HepG2 (cell line): ENCODE results near the gene EGFL8. TPM values are rescaled to one million over a fixed set of nuclear protein-coding genes. Genes with fewer than 3 reads are reported as not detected.
A peak's percentile ranks its signal among the peaks of the same experiment; 100 is the strongest.

Experiments
- ATAC-seq: fragments of 200-7000 bp; cut with Tn5 transposase; 3 replicates; pipeline ENCODE4 v1.9.1; 2020; ENCODE audit warnings: mild to moderate bottlenecking, moderate library complexity
- BruUV-seq: library from RNA; stranded (reverse); fragments of 400-500 nt; replicated peaks from 2 replicates; lab custom pipeline; 2021; lab: Mats Ljungman, UMichigan
- CTCF ChIA-PET: fragments of 300-600 bp; formaldehyde crosslinking; extraction: SDS; loops from one replicate; lab custom pipeline; 2021; ENCODE audit warnings: low total read pairs, inconsistent platforms, low intra/inter-chr PET ratio; lab: Yijun Ruan, JAX
- POLR2A ChIA-PET: fragments of 350-600 bp; sonication (Branson Sonifier 250); formaldehyde crosslinking; loops from one replicate; lab custom pipeline; 2020; ENCODE audit warnings: antibody characterized with exemption, inconsistent platforms; lab: Yijun Ruan, JAX
- DNase-seq: peaks from one replicate; pipeline ENCODE4 v3.0.0-alpha.2; 2015; ENCODE audit warnings: low spot score
- FAIRE-seq: peaks from 3 replicates; lab custom pipeline; 2011; peaks lifted over from hg19 to GRCh38; lab: Jason Lieb, UNC
- H2AFZ ChIP-seq: one replicate; pipeline ENCODE4 v1.6.1; 2011; ENCODE audit warnings: low read length, inconsistent platforms
- H3K27ac ChIP-seq: fragments of 300-600 bp; 3 replicates; pipeline ENCODE4 v1.8.0; 2011; ENCODE audit warnings: mixed run types, mild to moderate bottlenecking, mixed read lengths, low read length, inconsistent platforms; ENCODE audit not compliant: insufficient read depth; ENCODE audit errors: extremely low read length
- H3K27me3 ChIP-seq, 2 experiments: fragments of 200-600 bp in 1 of 2; 2 replicates in 1 of 2; 3 replicates in 1 of 2; pipeline versions ENCODE4 v1.6.0 to v1.8.0; 2011; ENCODE audit warnings: low read length in 2 of 2, mild to moderate bottlenecking in 2 of 2, moderate library complexity in 2 of 2, inconsistent platforms in 1 of 2; ENCODE audit not compliant: insufficient read depth in 2 of 2, control insufficient read depth in 1 of 2
- H3K36me3 ChIP-seq, 2 experiments: fragments of 200-600 bp in 1 of 2; replicated peaks in 1 of 2; 2 replicates in 1 of 2; 3 replicates in 1 of 2; pipeline versions ENCODE4 v1.5.1 to v1.8.0; 2011; ENCODE audit warnings: low read length in 2 of 2, inconsistent platforms in 1 of 2; ENCODE audit not compliant: insufficient read depth in 2 of 2, control insufficient read depth in 1 of 2
- H3K4me1 ChIP-seq: 2 replicates; pipeline ENCODE4 v1.5.1; 2012; ENCODE audit warnings: low read length, inconsistent platforms; ENCODE audit not compliant: insufficient read depth
- H3K4me2 ChIP-seq: 2 replicates; pipeline ENCODE4 v1.6.0; 2011; ENCODE audit warnings: low read depth, low read length, inconsistent platforms
- H3K4me3 ChIP-seq, 3 experiments: fragments of 200-600 bp in 1 of 3; sonication (generic), shearing (Covaris generic) in 1 of 3; replicated peaks in 1 of 3; 2 replicates each; pipeline ENCODE4 v1.5.1; 2011 to 2016; ENCODE audit warnings: low read length in 3 of 3, inconsistent platforms in 2 of 3, low read depth in 2 of 3, mild to moderate bottlenecking in 2 of 3, control low read depth in 1 of 3, mixed read lengths in 1 of 3; ENCODE audit not compliant: insufficient read depth in 1 of 3
- H3K79me2 ChIP-seq: one replicate; pipeline ENCODE4 v1.6.1; 2011; ENCODE audit warnings: low read length, inconsistent platforms; ENCODE audit not compliant: insufficient read depth
- H3K9ac ChIP-seq: 2 replicates; pipeline ENCODE4 v1.6.0; 2011; ENCODE audit warnings: mild to moderate bottlenecking, low read depth, low read length, inconsistent platforms; ENCODE audit not compliant: insufficient read depth
- H3K9me3 ChIP-seq: 2 replicates; pipeline ENCODE4 v1.5.1; 2012; ENCODE audit warnings: mild to moderate bottlenecking, low read length
- H4K20me1 ChIP-seq: 2 replicates; pipeline ENCODE4 v1.6.0; 2011; ENCODE audit warnings: inconsistent platforms, mild to moderate bottlenecking, low read length, moderate library complexity; ENCODE audit not compliant: insufficient read depth
- ESRRA ChIP-seq: sonication (generic); formaldehyde crosslinking; IDR thresholded peaks from 2 replicates; pipeline ENCODE4 v1.5.1; 2020; ENCODE audit warnings: mild to moderate bottlenecking, low read depth, missing genetic modification reagents
- KDM5B ChIP-seq: sonication (generic); formaldehyde crosslinking; IDR thresholded peaks from 2 replicates; pipeline ENCODE4 v1.4.0; 2020; ENCODE audit warnings: missing genetic modification reagents, mild to moderate bottlenecking, borderline replicate concordance
- MTA1 ChIP-seq: sonication (generic); formaldehyde crosslinking; IDR thresholded peaks from 2 replicates; pipeline ENCODE4 v1.4.0; 2020; ENCODE audit warnings: missing genetic modification reagents, mild to moderate bottlenecking, borderline replicate concordance
- NFYC ChIP-seq: IDR thresholded peaks from 2 replicates; pipeline ENCODE4 v1.6.1; 2016; ENCODE audit warnings: missing genetic modification reagents, missing compliant biosample characterization
- PHB2 ChIP-seq: fragments of 450-650 bp; IDR thresholded peaks from 2 replicates; pipeline ENCODE4 v1.6.1; 2018; ENCODE audit not compliant: partially characterized antibody
- RCOR2 ChIP-seq: IDR thresholded peaks from 2 replicates; pipeline ENCODE4 v1.6.1; 2016; ENCODE audit warnings: missing biosample characterization, missing genetic modification reagents
- ZNF382 ChIP-seq: sonication (generic); formaldehyde crosslinking; IDR thresholded peaks from 2 replicates; pipeline ENCODE4 v1.5.0; 2020; ENCODE audit warnings: missing genetic modification reagents, mild to moderate bottlenecking, borderline replicate concordance
- ZNF501 ChIP-seq: sonication (generic); formaldehyde crosslinking; IDR thresholded peaks from 2 replicates; pipeline ENCODE4 v1.5.1; 2020; ENCODE audit warnings: mild to moderate bottlenecking, moderate library complexity, missing genetic modification reagents
- ZNF530 ChIP-seq: sonication (generic); formaldehyde crosslinking; IDR thresholded peaks from 2 replicates; pipeline ENCODE4 v1.5.0; 2020; ENCODE audit warnings: low read depth, mild to moderate bottlenecking, missing genetic modification reagents
- ZNF761 ChIP-seq: sonication (generic); formaldehyde crosslinking; conservative IDR thresholded peaks from 2 replicates; pipeline ENCODE4 v1.4.0; 2020; ENCODE audit warnings: mild to moderate bottlenecking, missing genetic modification reagents
- WGBS: methylation state at CpG from one replicate; pipeline ENCODE4 v1.1.6; 2017; ENCODE audit warnings: low lambda C conversion rate; 5-methylcytosine and 5-hydroxymethylcytosine counted together
- in situ Hi-C: cut with HindIII; loops from 2 replicates; pipeline ENCODE4 v1.10.0; 2017; ENCODE audit warnings: low pct_unique_long_range_greater_than_20kb; ENCODE audit not compliant: extremely low pct_ligation_motif_present
- intact Hi-C: fragments of 100-400 bp; cut with micrococcal nuclease; formaldehyde crosslinking; loops from one replicate; pipeline ENCODE4 v1.10.0; 2022; ENCODE audit not compliant: unreplicated experiment
- polyA plus RNA-seq, 8 experiments: library from polyadenylated mRNA; depleted of rRNA in 3 of 8; stranded (reverse) in 7 of 8; unstranded in 1 of 8; fragments of >200 nt; fragmentation: Illumina TruSeq in 4 of 8; extraction: Trizol in 4 of 8; gene quantifications; 2 replicates each; pipeline versions ENCODE4 v1.2.1 to v1.2.3, GENCODE V29; 2011 to 2016; ENCODE audit warnings: low read depth in 4 of 8, missing spikeins in 1 of 8, mixed read lengths in 1 of 8; ENCODE audit not compliant: insufficient read depth in 1 of 8
- total RNA-seq, 5 experiments: library from RNA; depleted of rRNA; stranded (reverse); fragments of >200 nt; fragmentation: Illumina TruSeq; extraction: Trizol; gene quantifications; 2 replicates each; pipeline ENCODE4 v1.2.3, GENCODE V29; 2016; ENCODE audit warnings: low read depth in 1 of 5
- TF ChIP-seq, protein P1 (sequence below): IDR thresholded peaks from 2 replicates; pipeline ENCODE4 v1.6.1; 2016; ENCODE audit warnings: control low read depth
- TF ChIP-seq, protein P2 (sequence below): sonication (generic); formaldehyde crosslinking; IDR thresholded peaks from 2 replicates; pipeline ENCODE4 v1.5.0; 2020; ENCODE audit warnings: mild to moderate bottlenecking, missing genetic modification reagents
- TF ChIP-seq, protein P3 (sequence below): sonication (generic); formaldehyde crosslinking; IDR thresholded peaks from 2 replicates; pipeline ENCODE4 v1.9.0; 2021; ENCODE audit warnings: missing genetic modification reagents, mild to moderate bottlenecking, borderline replicate concordance
- TF ChIP-seq, protein P4 (sequence below): sonication (generic); formaldehyde crosslinking; IDR thresholded peaks from 2 replicates; pipeline ENCODE4 v1.8.0; 2022; ENCODE audit warnings: missing genetic modification reagents, mild to moderate bottlenecking, borderline replicate concordance
- TF ChIP-seq, protein P5 (sequence below): sonication (generic); formaldehyde crosslinking; IDR thresholded peaks from 2 replicates; pipeline ENCODE4 v1.9.0; 2021; ENCODE audit warnings: missing genetic modification reagents, borderline replicate concordance

The EGFL8 gene
- total and polyA plus RNA-seq, 2 of the 13 experiments (the other 11 are each of a cell fraction or from before 2014, with no cell fraction given): 10.0 to 11.5 TPM

DNA sequence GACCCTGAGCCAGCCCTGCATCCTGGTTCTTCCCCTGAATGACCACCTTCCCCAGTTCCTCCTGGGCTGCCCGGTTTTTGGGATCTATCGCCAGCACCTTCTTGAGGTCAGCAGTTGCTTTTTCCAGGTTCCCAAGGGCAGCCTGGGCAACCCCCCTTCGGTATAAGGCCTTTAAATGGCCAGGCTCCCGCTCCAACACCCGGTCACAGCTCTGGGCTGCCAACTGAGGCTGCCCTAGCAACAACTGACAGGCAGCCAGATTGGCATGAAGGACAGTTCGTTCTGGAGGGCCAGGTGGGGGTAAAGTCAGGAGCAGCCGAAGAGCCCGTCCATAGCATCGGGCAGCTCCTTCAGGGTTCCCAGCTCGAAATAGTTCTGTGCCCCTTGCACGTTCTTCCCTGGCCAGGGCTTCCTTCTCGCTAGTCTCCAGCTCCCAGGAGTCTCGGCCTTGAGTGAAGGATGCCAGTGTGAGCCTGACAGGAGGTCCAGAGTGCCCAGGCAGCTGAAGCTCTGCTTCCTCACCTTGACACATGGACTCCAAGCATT lies 35.6 kb upstream of the EGFL8 start:
- Histone ChIP-seq H3K79me2 (peaks cover 25% of the 10 kb centered on the region), H3K4me2 (peak overlapping the region; percentile 93), H3K27ac (peak overlapping the region; percentile 56), H3K27me3 (peaks cover 0 to 3% of the 10 kb centered on the region in 2 experiments; a peak in 2 of 5 replicates), H3K9me3 (no peaks in the 10 kb centered on the region), H3K4me1 (peaks cover 33% of the 10 kb centered on the region), H3K9ac (peak overlapping the region; percentile 75), H3K4me3 (peak overlapping the region; percentile 79 to 100 (median 87)), H4K20me1 (no peaks in the 10 kb centered on the region), H2AFZ (no peak overlapping the region), H3K36me3 (peaks cover 0 to 19% of the 10 kb centered on the region in 2 experiments; a peak in 3 of 5 replicates)
- ChIA-PET CTCF (no interaction called here), POLR2A (interaction anchor here (0.7 to 4.4 kb wide), 25 partner anchors 8 to 843 kb away, joined by 3 to 35 read pairs (median 4); partner anchors contain the start of genes AGPAT1, APOM, HSPA1B and PBX2)
- no peak for FAIRE-seq
- DNase-seq: no peak
- no peak for ATAC-seq
- intact Hi-C loops: loop anchor here (1.0 kb wide), 1 partner anchor 49 kb away; the partner anchor contains the start of gene RNF5
- BruUV-seq: no TSS peak
- WGBS: 74% methylated on average over 13 of the region's 13 CpGs
- in situ Hi-C loops: no loop called here
- TF ChIP-seq ZNF530 (no peak), KDM5B (CRISPR knock-in tag) (peak; percentile 52), PHB2 (no peak), MTA1 (peak; percentile 42; the same call in 1 of the 2 replicates), ESRRA (CRISPR knock-in tag) (no peak), RCOR2 (CRISPR knock-in tag) (no peak), ZNF501 (CRISPR knock-in tag) (no peak), NFYC (CRISPR knock-in tag) (no peak), ZNF382 (CRISPR knock-in tag) (no peak), ZNF761 (CRISPR knock-in tag) (no peak)
- TF ChIP-seq, protein P1, sequence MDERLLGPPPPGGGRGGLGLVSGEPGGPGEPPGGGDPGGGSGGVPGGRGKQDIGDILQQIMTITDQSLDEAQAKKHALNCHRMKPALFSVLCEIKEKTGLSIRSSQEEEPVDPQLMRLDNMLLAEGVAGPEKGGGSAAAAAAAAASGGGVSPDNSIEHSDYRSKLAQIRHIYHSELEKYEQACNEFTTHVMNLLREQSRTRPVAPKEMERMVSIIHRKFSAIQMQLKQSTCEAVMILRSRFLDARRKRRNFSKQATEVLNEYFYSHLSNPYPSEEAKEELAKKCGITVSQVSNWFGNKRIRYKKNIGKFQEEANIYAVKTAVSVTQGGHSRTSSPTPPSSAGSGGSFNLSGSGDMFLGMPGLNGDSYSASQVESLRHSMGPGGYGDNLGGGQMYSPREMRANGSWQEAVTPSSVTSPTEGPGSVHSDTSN (CRISPR knock-in tag): no peak
- TF ChIP-seq, protein P2, sequence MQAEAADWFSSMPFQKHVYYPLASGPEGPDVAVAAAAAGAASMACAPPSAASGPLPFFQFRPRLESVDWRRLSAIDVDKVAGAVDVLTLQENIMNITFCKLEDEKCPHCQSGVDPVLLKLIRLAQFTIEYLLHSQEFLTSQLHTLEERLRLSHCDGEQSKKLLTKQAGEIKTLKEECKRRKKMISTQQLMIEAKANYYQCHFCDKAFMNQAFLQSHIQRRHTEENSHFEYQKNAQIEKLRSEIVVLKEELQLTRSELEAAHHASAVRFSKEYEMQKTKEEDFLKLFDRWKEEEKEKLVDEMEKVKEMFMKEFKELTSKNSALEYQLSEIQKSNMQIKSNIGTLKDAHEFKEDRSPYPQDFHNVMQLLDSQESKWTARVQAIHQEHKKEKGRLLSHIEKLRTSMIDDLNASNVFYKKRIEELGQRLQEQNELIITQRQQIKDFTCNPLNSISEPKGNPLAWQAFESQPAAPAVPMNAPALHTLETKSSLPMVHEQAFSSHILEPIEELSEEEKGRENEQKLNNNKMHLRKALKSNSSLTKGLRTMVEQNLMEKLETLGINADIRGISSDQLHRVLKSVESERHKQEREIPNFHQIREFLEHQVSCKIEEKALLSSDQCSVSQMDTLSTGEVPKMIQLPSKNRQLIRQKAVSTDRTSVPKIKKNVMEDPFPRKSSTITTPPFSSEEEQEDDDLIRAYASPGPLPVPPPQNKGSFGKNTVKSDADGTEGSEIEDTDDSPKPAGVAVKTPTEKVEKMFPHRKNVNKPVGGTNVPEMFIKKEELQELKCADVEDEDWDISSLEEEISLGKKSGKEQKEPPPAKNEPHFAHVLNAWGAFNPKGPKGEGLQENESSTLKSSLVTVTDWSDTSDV (CRISPR knock-in tag): no peak
- TF ChIP-seq, protein P3, sequence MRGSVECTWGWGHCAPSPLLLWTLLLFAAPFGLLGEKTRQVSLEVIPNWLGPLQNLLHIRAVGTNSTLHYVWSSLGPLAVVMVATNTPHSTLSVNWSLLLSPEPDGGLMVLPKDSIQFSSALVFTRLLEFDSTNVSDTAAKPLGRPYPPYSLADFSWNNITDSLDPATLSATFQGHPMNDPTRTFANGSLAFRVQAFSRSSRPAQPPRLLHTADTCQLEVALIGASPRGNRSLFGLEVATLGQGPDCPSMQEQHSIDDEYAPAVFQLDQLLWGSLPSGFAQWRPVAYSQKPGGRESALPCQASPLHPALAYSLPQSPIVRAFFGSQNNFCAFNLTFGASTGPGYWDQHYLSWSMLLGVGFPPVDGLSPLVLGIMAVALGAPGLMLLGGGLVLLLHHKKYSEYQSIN (CRISPR knock-in tag): no peak
- TF ChIP-seq, protein P4, sequence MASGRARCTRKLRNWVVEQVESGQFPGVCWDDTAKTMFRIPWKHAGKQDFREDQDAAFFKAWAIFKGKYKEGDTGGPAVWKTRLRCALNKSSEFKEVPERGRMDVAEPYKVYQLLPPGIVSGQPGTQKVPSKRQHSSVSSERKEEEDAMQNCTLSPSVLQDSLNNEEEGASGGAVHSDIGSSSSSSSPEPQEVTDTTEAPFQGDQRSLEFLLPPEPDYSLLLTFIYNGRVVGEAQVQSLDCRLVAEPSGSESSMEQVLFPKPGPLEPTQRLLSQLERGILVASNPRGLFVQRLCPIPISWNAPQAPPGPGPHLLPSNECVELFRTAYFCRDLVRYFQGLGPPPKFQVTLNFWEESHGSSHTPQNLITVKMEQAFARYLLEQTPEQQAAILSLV (CRISPR knock-in tag): no peak
- TF ChIP-seq, protein P5, sequence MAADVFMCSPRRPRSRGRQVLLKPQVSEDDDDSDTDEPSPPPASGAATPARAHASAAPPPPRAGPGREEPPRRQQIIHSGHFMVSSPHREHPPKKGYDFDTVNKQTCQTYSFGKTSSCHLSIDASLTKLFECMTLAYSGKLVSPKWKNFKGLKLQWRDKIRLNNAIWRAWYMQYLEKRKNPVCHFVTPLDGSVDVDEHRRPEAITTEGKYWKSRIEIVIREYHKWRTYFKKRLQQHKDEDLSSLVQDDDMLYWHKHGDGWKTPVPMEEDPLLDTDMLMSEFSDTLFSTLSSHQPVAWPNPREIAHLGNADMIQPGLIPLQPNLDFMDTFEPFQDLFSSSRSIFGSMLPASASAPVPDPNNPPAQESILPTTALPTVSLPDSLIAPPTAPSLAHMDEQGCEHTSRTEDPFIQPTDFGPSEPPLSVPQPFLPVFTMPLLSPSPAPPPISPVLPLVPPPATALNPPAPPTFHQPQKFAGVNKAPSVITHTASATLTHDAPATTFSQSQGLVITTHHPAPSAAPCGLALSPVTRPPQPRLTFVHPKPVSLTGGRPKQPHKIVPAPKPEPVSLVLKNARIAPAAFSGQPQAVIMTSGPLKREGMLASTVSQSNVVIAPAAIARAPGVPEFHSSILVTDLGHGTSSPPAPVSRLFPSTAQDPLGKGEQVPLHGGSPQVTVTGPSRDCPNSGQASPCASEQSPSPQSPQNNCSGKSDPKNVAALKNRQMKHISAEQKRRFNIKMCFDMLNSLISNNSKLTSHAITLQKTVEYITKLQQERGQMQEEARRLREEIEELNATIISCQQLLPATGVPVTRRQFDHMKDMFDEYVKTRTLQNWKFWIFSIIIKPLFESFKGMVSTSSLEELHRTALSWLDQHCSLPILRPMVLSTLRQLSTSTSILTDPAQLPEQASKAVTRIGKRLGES: no peak
